Measurements from ENCODE around the gene METTL21C. TPM values are rescaled to one million over a fixed set of nuclear protein-coding genes. Genes with fewer than 3 reads are reported as not detected.

The METTL21C gene
- total RNA-seq, 2 donors from 2014 or later: not detected

DNA sequence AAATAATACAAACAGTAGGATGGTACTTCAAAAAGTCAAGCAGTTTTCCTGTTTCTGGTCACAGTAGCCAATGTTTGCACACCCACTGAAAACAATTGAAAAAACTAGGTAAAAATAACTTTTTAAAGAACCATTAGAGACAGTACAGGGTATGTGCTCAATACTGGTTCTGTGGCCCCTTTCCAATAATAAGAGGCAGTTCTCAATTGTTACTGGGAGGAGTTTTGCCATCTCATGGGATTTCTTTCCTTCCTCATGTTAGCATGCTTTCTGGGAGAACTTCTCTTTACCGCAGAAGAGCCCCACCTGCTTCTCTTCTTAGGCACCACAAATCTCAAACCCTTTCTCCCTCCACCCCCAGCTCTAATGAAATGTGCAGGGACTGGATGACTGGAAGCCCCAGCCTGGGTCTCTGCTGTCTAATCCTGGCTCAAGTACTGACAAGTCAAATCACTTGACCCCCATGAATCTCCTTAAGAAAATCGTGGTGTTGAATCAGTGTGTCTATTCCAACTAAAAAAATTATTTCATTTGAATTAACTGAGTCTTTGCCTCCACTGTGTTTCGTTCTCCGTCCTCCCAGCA is 14.6 kb downstream of the METTL21C start:
- no peak for DNase-seq
- Histone ChIP-seq H3K9ac (ENCODE audit: low read depth in 2 of 2, low read length in 2 of 2) (no peak overlapping the region), H3K4me1 (no peaks in the 10 kb centered on the region), H3K27ac (no peak overlapping the region), H3K27me3 (no peaks in the 10 kb centered on the region), H3K9me3 (no peaks in the 10 kb centered on the region), H3K4me3 (no peak overlapping the region), H3K36me3 (peaks cover 4% of the 10 kb centered on the region)
- TF ChIP-seq, protein P1, sequence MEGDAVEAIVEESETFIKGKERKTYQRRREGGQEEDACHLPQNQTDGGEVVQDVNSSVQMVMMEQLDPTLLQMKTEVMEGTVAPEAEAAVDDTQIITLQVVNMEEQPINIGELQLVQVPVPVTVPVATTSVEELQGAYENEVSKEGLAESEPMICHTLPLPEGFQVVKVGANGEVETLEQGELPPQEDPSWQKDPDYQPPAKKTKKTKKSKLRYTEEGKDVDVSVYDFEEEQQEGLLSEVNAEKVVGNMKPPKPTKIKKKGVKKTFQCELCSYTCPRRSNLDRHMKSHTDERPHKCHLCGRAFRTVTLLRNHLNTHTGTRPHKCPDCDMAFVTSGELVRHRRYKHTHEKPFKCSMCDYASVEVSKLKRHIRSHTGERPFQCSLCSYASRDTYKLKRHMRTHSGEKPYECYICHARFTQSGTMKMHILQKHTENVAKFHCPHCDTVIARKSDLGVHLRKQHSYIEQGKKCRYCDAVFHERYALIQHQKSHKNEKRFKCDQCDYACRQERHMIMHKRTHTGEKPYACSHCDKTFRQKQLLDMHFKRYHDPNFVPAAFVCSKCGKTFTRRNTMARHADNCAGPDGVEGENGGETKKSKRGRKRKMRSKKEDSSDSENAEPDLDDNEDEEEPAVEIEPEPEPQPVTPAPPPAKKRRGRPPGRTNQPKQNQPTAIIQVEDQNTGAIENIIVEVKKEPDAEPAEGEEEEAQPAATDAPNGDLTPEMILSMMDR (IDR thresholded peaks at IDR 0.05): no peak
- intact Hi-C loops (cut with DNase I): no loop called here

DNA sequence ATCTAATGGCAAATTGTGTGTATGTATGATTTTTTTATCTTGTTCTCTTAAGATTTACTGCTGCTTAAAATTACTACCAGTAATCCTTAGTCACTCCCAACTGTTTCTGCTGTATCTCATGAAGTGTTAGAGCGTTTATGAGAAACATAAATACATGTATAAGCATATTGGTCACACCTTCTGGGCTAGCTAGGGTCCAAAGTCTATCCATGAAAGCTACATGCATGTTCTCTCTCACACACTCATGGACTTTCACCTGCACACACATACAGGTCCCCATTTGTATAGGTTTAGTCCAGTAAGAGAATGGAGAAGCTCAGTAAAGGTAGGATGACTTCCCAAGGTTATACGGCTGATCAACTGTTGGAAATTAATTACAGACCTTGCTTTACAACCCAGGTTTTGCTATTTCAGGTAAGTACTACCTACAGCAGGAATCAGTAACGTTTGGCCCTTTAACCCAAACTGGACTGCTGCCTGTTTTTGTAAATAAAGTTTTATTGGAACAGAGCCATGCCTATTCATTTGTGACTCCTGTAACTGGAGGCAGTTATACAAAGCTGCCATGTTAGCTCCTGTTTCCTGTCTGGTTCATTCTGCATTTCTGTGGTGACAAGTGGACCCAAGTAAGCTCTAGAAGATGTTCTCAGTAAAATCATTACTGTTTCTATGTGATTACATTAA is 15.3 kb downstream of the METTL21C start:
- no peaks in the 10 kb centered on the region for H3K27me3 ChIP-seq
- H3K36me3 ChIP-seq: peaks cover 4% of the 10 kb centered on the region
- H3K4me1 ChIP-seq: no peaks in the 10 kb centered on the region
- intact Hi-C loops (cut with DNase I): no loop called here
- no peaks in the 10 kb centered on the region for H3K9me3 ChIP-seq
- no peak overlapping the region for H3K9ac ChIP-seq (ENCODE audit: low read depth in 2 of 2, low read length in 2 of 2)
- TF ChIP-seq, protein P1 (IDR thresholded peaks at IDR 0.05): no peak
- H3K27ac ChIP-seq: no peak overlapping the region
- H3K4me3 ChIP-seq: no peak overlapping the region
- DNase-seq: no peak

DNA sequence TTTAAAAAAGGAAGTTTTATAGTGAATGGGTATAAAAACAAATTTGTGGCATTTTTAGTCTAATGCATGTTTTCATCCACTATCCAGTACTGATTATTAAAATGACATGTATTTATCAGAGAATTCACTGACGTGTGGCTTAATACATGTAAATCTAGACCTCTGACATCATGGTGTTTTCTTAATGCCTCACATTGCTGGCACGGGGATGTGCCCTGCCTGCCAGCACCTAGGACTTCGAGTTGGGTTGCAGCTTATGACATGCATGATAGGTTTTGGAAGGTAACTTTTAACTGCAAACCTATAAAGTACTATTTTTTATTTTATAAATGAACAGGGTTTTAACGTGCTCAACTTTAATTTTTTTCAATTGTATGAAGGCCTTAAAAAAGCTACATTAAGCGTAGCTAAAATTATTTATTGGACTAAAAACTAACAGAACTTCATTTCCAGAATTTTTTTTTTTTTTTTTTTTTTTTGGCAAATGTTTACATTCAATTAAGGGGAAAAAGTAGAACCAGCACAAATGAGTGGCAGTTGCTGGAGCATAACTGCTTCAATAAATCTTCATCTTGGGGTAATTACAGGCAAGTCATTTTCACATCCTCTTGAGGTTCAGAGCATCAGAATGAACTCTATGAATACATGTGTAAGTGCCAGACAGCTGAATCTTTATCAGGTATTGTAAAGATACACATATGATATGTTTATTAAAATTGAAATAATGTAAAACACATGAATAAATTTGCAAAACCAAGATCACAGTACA is 16.3 kb downstream of the METTL21C start:
- no peak for DNase-seq
- TF ChIP-seq, protein P1 (IDR thresholded peaks at IDR 0.05): no peak
- no peaks in the 10 kb centered on the region for H3K9me3 ChIP-seq
- H3K9ac ChIP-seq (ENCODE audit: low read depth in 2 of 2, low read length in 2 of 2): no peak overlapping the region
- no peaks in the 10 kb centered on the region for H3K4me1 ChIP-seq
- no peak overlapping the region for H3K4me3 ChIP-seq
- no peaks in the 10 kb centered on the region for H3K27me3 ChIP-seq
- peaks cover 9% of the 10 kb centered on the region for H3K36me3 ChIP-seq
- no peak overlapping the region for H3K27ac ChIP-seq
- intact Hi-C loops (cut with DNase I): no loop called here

DNA sequence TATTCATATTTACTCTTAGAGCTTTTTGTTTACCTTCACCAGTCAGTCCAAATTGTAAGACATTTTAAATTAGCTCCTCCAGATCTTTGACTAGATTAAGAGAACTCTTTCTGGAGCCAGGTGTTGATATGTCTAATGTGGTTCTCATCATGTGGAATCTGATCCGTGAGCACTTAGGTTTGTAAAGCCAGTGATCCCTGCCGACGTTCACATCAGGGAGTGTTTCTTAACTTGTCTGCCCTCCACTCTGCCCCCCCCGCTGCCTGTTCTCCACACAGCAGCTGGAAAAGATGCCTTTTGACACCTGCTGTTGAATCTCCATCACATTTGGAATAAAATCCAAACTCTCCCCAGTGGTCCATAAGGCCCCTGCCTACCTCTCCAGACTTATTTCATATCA is 17.7 kb downstream of the METTL21C start:
- TF ChIP-seq, protein P1 (IDR thresholded peaks at IDR 0.05): no peak
- Histone ChIP-seq H3K9me3 (no peaks in the 10 kb centered on the region), H3K4me1 (no peaks in the 10 kb centered on the region), H3K27me3 (no peaks in the 10 kb centered on the region), H3K27ac (no peak overlapping the region), H3K36me3 (peaks cover 9% of the 10 kb centered on the region), H3K9ac (ENCODE audit: low read depth in 2 of 2, low read length in 2 of 2) (no peak overlapping the region), H3K4me3 (no peak overlapping the region)
- intact Hi-C loops (cut with DNase I): no loop called here
- DNase-seq: no peak

DNA sequence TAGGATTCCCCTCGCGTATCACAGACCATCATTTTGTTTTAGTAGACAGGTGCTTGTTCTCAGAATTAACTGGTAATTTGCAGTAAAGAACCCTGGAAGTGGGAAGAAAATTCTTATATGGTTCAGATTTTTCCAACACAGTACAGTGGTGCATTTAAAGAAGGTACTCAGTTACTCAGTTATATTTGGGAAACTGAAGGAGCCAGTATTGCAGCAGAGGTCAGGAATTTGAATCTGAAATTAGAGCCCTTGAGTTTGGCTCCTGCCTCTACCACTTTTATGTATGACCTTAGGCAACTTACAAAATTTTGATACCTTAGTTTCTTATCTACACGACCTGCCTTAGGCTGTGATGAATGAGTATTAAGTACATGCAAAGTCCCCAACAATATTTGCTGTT is 19.7 kb downstream of the METTL21C start:
- Histone ChIP-seq H3K4me1 (no peaks in the 10 kb centered on the region), H3K9me3 (no peaks in the 10 kb centered on the region), H3K36me3 (peaks cover 9% of the 10 kb centered on the region), H3K4me3 (no peak overlapping the region), H3K9ac (ENCODE audit: low read depth in 2 of 2, low read length in 2 of 2) (no peak overlapping the region), H3K27ac (no peak overlapping the region), H3K27me3 (no peaks in the 10 kb centered on the region)
- intact Hi-C loops (cut with DNase I): no loop called here
- DNase-seq: no peak
- TF ChIP-seq, protein P1 (IDR thresholded peaks at IDR 0.05): no peak
